Measurements from ENCODE around the gene AGRN. TPM values are rescaled to one million over a fixed set of nuclear protein-coding genes. Genes with fewer than 3 reads are reported as not detected.
"Not testable (repeated sequence)": the region's sequence is repeated elsewhere in the genome, so short reads cannot be mapped to it uniquely, and the experiment has no call there.

AGRN gene
- total RNA-seq, 1 donor from 2014 or later = 17.6 TPM

- DNase-seq (ENCODE audit: low spot score) = no peak
Observed at GRCh38 chr1:981491-981954, 38.4 kb upstream of the AGRN start.

GRCh38 chr1:981955-982558, 37.9 kb upstream of the AGRN start, which contains the start of gene PERM1:
Gene PERM1 (minus strand): TSS chr1:982093. CDS start chr1:981029, 1,064 bp downstream.
- no peak for DNase-seq (ENCODE audit: low spot score)

GRCh38 chr1:982765-983436, 37.0 kb upstream of the AGRN start:
- no peak for DNase-seq (ENCODE audit: low spot score)

- no peak for DNase-seq (ENCODE audit: low spot score)
Observed at GRCh38 chr1:983798-984475, 36.0 kb upstream of the AGRN start.

- no peak for DNase-seq (ENCODE audit: low spot score)
Observed at GRCh38 chr1:984476-984814, 35.5 kb upstream of the AGRN start.

- DNase-seq (ENCODE audit: low spot score) = no peak
Observed at GRCh38 chr1:985126-985525, 34.8 kb upstream of the AGRN start.

GRCh38 chr1:988061-988460, 31.9 kb upstream of the AGRN start:
- not testable (repeated sequence) for DNase-seq (ENCODE audit: low spot score)

- DNase-seq (ENCODE audit: low spot score) = not testable (repeated sequence)
Observed at GRCh38 chr1:991275-991674, 28.6 kb upstream of the AGRN start.

GRCh38 chr1:991895-992294, 28.0 kb upstream of the AGRN start:
- DNase-seq (ENCODE audit: low spot score) = no peak

- DNase-seq (ENCODE audit: low spot score) = no peak
Observed at GRCh38 chr1:992362-992761, 27.6 kb upstream of the AGRN start.

- DNase-seq (ENCODE audit: low spot score) = no peak
Observed at GRCh38 chr1:993379-993995, 26.4 kb upstream of the AGRN start.

GRCh38 chr1:994546-994945, 25.4 kb upstream of the AGRN start:
- DNase-seq (ENCODE audit: low spot score) = not testable (repeated sequence)

GRCh38 chr1:995665-996633, 24.0 kb upstream of the AGRN start:
- no peak for DNase-seq (ENCODE audit: low spot score)

- no peak for DNase-seq (ENCODE audit: low spot score)
Observed at GRCh38 chr1:996851-997712, 22.8 kb upstream of the AGRN start.

GRCh38 chr1:997713-997992, 22.3 kb upstream of the AGRN start:
- no peak for DNase-seq (ENCODE audit: low spot score)

- no peak for DNase-seq (ENCODE audit: low spot score)
Observed at GRCh38 chr1:997993-998744, 21.8 kb upstream of the AGRN start.

- DNase-seq (ENCODE audit: low spot score) = no peak
Observed at GRCh38 chr1:998745-998994, 21.2 kb upstream of the AGRN start.

GRCh38 chr1:998995-999724, 20.8 kb upstream of the AGRN start:
- no peak for DNase-seq (ENCODE audit: low spot score)

GRCh38 chr1:999725-1000356, 20.1 kb upstream of the AGRN start, which contains the start of gene HES4:
Gene HES4 (minus strand): TSS chr1:1000097. CDS start chr1:999973, 124 bp downstream.
- no peak for DNase-seq (ENCODE audit: low spot score)
